OCI-M2 (cell line): ENCODE data around the gene ISLR2.
"Not testable (repeated sequence)": the region's sequence is repeated elsewhere in the genome, so short reads cannot be mapped to it uniquely, and the experiment has no call there.

Source experiments
- DNase-seq: peaks from one replicate; lab custom pipeline; 2025; ENCODE audit not compliant: unreplicated experiment; lab: John Stamatoyannopoulos, UW

ISLR2 gene, protein sequence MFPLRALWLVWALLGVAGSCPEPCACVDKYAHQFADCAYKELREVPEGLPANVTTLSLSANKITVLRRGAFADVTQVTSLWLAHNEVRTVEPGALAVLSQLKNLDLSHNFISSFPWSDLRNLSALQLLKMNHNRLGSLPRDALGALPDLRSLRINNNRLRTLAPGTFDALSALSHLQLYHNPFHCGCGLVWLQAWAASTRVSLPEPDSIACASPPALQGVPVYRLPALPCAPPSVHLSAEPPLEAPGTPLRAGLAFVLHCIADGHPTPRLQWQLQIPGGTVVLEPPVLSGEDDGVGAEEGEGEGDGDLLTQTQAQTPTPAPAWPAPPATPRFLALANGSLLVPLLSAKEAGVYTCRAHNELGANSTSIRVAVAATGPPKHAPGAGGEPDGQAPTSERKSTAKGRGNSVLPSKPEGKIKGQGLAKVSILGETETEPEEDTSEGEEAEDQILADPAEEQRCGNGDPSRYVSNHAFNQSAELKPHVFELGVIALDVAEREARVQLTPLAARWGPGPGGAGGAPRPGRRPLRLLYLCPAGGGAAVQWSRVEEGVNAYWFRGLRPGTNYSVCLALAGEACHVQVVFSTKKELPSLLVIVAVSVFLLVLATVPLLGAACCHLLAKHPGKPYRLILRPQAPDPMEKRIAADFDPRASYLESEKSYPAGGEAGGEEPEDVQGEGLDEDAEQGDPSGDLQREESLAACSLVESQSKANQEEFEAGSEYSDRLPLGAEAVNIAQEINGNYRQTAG

DNA sequence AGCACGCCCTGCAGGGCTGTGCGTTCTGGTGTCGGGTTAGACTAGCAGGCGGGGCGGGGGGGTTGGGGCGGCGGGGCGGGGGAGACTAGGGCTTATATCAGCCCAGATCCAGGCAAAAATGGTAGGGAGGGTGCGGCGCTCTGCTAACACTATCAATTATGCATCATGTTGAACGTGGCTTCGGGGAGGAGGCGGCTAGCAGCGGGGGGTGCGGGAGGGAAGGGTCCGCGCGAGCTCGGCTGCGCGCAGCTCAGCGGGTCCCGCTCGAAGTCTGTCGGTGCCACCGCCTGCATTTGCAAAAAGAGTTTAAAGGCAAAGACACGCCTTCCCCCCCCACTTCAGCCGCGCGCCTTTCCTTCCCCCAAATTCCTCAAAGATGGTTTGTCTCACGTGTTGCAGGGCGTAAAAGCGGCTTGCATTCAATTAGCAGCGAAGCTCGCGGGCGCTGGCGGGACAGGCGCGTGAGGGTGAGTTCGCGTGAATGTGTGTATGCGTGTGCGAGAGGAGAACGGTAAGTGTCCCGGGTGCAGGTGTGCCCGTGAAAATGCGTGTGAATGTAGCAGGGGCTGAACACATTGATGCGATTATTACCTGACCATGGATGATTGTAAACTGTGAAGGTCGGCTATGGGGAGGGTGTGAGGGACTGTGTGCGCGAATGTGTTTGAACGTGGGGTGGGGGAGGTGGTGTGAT is at the start of gene ISLR2:
ISLR2 (plus strand) TSS at position 432 of the 694 bp plus-strand sequence. CDS start 2,169 bp downstream, outside the sequence.
- DNase-seq, result no peak

DNA sequence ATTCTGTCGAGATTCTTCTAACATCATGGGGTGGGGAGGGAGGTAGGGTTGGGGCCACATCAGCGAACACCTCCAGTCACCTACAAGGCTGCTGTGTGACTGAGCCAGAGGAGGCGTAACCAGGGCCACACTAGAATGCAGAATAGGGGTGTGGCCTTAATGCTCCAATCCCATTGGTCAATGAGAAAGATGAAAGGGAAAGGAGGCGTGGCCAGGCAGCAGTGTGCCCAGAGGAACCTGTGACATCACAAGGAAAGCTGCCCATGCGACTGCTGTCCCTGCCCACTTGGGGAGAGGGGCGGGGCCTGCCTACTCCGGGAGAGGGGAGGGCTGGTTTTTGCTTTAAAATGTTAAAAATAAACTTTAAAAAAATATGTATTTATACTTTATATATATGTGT is 47.9 kb upstream of the ISLR2 start, which contains the start of gene GOLGA6A:
GOLGA6A (minus strand) TSS at position 101 of the 400 bp plus-strand sequence; CDS start at position 60, 41 bp downstream.
- not testable (repeated sequence) for DNase-seq

DNA sequence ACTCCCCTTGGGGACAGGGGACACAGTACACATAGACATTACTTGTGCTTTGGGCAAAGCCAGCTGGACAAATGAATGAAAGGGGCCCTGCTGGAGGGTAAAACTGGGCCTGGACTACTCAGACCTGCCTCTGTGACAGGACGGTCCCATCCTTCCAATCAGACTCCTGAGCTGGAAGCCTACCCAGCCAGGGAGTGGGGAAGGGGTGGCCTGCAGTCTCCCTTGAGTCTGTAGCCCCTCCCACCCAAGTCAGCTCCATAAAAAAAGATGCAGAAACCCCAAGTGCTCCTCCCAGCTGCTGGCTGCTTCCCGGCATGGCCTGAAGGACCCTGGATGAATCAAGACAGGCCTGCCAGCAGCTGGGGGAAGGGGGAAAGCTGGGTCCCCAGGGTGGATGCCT is 35.8 kb upstream of the ISLR2 start:
- not testable (repeated sequence) for DNase-seq

DNA sequence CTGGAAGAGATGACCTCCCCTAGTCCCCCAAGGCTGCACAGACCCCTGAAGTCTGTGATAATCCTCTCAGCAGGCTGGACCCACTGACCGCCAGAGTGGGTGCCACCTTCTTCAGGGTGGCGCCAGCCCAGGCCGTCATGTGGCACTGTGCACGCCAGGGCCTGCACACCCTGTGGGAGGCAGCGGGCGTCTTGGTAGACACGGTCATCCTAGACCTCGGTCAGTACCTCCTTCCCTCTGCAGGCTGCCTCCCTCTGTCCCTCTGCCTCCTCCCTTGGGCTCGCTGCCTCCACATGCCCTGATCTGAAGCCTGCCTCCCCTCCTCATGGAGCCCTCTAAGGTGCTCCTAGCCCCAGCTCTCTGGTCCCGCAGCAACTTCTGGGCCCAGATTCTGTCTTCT is 34.8 kb upstream of the ISLR2 start:
- DNase-seq, result not testable (repeated sequence)

DNA sequence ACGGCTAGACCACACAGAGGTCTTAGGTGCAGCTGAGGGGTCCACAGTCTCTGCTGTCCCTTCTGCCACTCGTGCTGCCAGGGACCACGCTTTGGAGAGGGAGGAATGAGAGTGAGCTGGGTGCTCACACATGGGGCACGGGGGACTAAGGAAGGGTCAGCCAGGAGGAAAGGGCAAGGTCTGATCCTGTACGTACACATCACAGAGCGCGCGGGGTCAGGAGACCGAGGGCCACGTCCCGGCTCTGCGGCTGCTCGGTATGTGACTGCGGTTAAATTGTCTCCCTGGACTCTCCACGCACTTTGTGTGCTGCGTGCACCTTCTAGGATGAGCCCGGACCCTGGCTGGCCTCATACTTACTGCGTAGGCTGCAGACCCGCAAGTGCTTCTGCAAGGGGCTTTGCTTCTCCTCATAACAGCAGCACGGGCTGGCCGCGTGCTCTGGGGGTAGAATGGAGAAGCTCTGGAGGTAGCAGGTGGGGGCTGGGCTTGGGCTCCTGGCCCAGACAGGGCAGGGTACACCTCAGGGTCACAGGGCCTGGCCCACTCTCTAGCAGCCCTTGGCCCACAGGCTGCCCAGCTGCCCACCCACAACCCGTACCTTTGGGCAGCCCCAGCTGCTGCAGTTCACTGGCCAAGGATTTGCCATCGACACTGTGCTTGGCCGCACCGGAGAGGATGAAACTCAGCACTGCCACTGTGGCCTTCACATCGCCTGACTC is 33.5 kb upstream of the ISLR2 start:
- not testable (repeated sequence) for DNase-seq

DNA sequence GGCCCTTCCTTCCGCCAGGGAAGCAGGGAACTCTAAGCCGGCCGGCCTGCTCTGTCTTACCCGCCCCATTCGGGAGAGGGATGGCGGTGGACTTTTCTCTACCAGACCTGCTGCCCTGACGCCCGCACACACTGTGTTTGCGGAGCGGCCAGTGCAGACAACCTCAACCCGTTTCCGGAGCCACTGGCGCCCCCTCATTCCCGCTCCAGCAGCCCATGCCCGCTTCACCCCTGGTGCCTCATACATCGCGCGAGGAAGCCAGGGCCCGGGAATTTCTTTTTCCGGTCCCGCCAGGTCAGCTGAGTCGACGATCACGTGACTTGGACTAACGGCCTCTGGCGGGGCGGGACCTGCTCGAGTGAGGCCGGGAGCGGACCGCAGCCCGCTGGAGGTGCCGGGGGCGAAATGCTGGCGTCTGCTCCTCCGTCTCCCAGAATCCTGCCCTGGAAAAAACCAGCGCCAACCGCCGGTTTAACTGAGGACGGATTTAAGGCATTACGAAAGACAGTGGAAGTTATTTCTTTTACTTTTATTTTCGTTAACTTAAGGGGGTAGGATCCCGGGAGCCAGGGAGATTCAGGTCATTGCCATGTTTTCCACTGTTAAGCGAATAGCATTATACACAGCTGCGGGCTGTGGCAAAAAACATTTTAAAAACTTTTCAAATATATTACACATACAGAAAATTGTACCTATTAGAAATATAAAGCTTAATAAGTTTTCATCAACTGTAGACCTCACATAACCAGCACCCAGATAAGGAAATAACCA is 30.2 kb upstream of the ISLR2 start:
- DNase-seq, result not testable (repeated sequence)

DNA sequence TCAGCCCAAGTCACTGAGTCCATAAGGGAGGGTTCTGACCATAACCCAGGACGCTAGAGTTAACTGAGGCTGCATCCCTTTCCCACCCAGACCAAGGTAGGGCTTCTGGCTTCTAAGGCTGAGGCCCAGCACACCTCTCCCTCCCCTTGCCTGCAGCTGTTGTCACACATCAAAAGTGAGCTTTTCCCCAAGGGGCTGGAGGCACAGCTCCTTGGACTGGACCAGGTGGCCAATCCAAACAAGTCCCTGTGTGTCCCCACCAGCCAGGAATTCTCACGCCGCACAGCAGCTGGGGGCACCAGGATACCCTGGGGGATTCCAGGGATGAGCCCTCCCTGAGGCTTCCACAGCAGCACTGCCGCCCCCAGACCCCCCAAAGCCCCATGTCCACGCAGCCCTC is 22.3 kb upstream of the ISLR2 start:
- no peak for DNase-seq

DNA sequence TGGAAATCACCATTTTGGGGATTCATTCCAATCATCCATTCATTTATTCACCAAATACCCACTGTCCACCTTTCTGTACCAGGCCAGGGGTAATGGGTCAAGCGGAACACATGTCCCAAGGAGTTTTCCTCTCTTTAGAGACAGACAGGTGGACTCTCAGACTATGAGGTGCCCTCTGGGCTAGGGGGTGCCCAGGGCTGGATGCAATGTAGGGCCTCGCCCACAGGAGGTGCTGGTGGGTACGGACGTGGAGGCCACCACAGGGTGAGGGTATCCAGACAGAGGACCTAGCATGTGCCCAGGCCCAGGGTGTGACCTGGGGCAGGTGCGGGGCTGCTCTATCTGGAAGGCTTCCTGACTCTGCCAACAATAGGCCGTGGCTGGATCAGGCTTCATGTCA is 21.8 kb upstream of the ISLR2 start:
- not testable (repeated sequence) for DNase-seq

DNA sequence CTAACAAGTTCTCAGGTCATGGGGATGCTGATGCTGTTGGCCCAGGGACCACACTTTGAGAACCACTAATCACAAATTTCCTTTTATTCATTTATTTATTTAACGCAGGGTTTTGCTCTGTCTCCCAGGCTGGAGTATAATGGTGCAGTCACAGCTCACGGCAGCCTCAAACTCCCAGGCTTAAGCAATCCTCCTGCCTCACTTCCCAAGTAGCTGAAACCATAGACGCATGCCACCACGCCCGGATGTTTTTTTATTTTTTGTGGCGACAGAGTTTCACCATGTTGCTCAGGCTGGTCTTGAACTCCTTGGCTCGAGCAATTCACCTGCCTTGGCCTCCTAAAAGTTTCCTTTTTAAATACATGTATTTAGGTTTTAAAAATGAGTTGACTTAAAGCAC is 20.7 kb upstream of the ISLR2 start:
- DNase-seq, result no peak

DNA sequence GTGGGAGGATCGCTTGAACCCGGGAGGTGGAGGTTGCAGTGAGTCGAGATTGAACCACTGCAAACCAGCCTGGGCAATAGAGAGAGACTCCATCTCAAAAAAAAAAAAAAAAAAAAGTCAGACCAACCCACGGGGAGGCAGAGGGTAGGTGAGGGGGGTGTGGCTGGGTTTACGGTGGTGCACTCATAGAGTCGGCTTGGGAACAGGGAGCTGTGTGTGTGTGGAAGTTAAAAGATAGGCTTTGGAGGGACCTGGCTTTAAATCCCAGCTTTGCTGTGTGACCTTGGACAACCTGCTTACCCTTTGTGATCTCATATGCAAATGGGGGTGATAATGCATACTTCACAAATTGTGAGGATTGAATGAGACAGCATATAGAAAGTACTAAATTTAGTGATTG is 10.0 kb upstream of the ISLR2 start:
- DNase-seq, result no peak

DNA sequence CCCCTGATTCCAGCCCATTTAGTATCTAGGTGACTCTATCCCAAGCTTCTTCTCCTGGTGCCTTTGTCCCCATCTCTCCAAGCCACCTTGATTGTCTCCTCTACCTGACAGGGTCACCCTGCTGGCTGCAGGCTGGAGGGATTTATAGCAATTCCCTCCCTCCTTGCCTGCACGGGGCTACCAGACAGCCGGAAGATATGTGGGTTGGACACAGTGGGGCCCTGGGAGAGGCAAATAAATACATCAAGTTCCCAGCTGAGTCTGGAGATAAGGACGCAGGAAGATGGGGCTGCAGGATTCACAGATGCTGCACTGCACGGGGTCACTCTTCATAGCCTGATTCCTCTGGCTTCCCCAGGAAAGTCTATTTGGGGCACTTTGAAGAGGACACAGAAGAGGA is 9.3 kb upstream of the ISLR2 start:
- DNase-seq, result no peak

DNA sequence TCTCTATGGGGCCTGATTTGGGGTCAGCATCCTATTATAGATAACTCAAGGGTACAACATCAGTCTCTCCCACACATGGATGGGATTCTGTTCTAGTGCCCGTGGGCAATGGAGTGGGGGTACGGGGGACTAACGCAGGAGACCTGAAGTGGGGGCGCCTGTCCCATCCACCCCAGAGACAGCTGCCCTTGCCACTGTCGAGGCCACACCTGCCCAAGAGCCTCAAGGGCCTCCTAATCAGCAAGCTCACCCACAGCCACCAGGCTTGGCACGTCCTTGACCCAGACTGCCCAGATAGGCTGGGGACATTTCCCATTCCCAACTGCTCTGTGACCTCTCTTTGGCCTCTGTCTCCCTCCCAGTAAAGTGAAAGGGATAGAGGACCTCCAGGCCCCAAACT is 8.5 kb upstream of the ISLR2 start:
- DNase-seq, result no peak

DNA sequence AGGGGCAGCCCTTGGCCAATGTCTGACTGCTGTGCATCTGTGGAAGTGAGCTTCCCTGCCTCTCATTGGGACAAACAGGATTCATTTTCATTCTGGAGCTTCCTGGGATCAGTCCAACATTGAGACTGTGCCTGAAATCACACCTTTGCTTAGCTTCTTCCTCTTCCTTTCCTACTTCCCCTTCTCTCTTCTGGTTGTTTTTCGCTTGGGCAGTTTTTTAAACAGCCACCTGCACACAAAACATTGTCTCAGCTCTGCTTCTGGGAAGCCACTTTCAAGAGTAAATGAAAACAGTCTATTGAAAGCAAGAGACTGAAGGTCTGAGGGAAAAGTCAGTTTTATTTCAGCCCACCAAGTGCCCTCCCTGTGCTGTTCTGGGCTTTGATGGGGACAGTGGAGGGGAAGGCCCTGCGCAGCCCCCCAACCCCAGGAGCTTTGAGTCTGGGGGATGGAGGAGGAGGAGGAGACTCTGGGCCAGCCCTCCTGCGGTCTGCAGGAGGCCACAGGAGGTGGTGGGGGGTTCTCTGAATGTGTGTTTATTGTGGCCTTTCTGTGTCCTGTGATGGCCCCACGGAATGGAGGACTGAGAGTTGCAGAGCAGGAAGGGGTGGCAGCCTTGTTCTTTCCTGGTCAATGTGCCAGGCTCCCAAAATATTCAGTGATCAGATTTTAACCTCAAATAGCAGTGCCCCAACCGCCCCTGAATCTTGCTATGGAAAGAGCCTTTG is 7.8 kb upstream of the ISLR2 start:
- no peak for DNase-seq

DNA sequence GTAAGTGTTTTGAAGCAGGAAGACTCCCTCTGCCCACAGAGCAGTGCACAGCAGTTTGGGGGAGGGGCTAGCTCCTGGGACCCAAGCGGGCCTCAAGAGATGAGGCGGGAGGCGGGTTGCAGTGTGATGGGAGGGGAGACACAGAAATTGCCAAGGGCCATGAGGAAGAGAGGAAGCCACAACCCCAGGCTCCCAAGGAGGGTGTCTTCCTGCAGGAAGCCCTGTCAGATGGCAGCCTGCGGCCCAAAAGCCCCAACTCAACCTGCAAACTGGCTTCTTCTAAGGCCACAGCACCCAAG is 7.3 kb upstream of the ISLR2 start:
- DNase-seq, result no peak

DNA sequence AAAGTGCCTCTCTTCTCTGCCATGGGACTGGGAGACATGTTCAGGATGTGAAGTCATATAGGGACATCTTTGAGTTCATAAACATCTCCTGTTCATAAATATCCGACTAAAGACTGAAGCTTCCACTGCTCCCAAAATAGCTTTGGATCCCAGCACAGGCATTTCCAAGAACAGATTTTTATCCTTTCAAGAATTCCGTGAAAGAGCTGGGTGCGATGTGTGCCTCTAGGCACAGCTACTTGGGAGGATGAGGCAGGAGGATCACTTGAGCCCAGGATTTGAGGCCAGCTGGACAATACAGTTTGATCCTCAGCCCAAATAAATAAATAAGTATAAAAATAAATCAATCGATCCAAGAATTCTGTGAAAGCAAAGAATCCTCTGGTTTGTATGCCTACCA is 6.7 kb upstream of the ISLR2 start:
- DNase-seq, result no peak

DNA sequence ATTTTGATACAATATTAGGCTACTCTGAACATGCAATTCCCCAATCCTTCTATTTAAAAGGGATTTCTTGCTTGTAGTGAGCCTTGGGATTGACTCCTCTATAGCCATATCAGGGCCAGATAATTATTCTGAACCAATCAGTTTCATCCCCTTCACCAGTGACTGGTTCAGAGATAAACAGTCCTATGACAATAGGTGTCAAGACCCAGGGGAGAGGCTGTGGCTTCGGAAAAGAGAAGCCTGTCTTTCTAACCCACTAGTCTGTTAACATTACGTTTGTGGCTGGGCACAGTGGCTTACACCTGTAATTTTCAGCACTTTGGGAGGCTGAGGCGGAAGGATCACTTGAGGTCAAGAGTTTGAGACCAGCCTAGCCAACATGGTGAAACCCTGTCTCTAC is 6.2 kb upstream of the ISLR2 start:
- no peak for DNase-seq

DNA sequence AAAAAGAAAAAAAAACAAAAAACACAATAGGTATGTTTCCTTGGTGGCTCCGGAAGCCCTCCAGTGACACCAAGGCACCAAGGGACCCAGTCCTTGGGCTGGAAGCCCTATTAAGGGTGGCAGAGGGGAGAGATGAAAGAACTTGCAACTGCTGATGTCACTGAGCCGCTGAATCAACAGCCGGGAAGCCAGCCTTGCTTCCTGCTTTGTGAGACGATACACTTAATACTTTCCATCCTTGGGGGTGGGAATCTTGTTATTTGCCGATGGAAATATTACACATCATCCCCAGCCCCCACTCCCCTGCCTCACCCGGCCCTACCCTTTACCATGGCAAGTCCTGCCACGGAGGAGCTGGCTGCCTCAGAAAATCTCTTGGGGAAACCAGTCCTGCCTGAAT is 5.6 kb upstream of the ISLR2 start:
- DNase-seq, result no peak

DNA sequence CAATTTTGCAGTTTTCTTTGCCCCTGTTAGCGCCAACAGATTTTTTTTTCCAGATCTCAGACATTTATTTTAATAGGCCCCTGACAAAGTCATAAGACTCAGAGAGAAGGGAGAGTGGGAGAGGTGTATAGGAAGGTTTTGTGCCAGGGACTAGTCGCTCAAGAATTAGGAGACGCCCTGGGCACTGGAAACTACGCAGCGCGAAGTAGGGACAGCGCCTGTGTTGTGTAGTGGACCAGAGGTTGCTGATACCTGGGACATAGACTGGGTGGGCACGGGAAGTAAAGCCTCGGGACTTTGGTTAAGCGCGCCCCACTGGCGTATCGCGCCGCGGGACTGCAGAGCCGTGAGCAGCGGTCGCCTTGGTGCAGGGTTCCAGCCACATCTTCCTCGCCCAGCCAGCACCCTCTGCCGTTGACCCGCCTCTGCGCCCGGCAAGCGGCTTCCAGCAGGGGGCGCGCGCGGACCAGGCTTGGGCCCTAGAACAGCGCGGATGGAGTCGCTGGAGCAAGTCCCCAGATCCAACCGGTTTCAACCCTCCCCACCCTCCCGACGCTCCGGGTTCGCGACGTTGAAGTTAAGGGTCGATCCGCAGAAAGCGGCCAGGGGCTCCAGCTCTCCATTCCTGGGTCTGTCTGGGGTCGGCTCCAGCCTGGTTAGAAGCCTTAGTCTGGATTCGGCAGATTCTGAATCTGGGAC is 3.0 kb upstream of the ISLR2 start:
- peak; percentile 9 for DNase-seq
